Activated naive CD4-positive, alpha-beta T cell treated with anti-CD3 and anti-CD28 coated beads, Interleukin-2, amount 50 U/mL, for 72 hours (primary cell): ENCODE data around the gene SLC24A2. TPM values are rescaled to one million over a fixed set of nuclear protein-coding genes. Genes with fewer than 3 reads are reported as not detected.
"Not testable (repeated sequence)": the region's sequence is repeated elsewhere in the genome, so short reads cannot be mapped to it uniquely, and the experiment has no call there.

Source experiments
- ATAC-seq, 2 donors: fragments of 150-1000 bp; cut with Tn5 transposase; 2 replicates each; pipeline ENCODE4 v1.10.0; 2021; ENCODE audit warnings: mild to moderate bottlenecking in 2 of 2, moderate library complexity in 2 of 2
- DNase-seq, 2 donors: peaks; one replicate each; pipeline ENCODE4 v3.0.0; 2021 to 2022; ENCODE audit warnings: low spot score in 2 of 2
- H3K27ac Mint-ChIP-seq, 2 donors: one replicate each; pipeline ENCODE4 v1.8.0; 2022; ENCODE audit warnings: mild to moderate bottlenecking in 2 of 2, mixed read lengths in 2 of 2
- H3K36me3 Mint-ChIP-seq, 2 donors: one replicate each; pipeline ENCODE4 v1.8.0; 2022; ENCODE audit warnings: mixed read lengths in 2 of 2
- H3K9me3 Mint-ChIP-seq, 2 donors: one replicate each; pipeline ENCODE4 v1.8.0; 2022; ENCODE audit warnings: mixed read lengths in 2 of 2
- total RNA-seq, 2 donors: library from RNA; stranded (reverse); gene quantifications; one replicate each; pipeline ENCODE4 v1.2.3, GENCODE V29; 2022

SLC24A2 gene
- under 1 TPM in 1 of 2 donors, not detected in 1; 0.05 TPM for total RNA-seq

GRCh38 chr9:19788614-19789271 lies at the start of gene SLC24A2:
TSS of gene SLC24A2 (minus strand) at chr9:19789037.
- ATAC-seq, result no peak
- H3K36me3 Mint-ChIP-seq, result no peaks in the 10 kb centered on the region
- H3K27ac Mint-ChIP-seq, result no peak within 1 kb of the TSS

GRCh38 chr9:19833331-19833730 lies 44.5 kb upstream of the SLC24A2 start:
- not testable (repeated sequence) for DNase-seq, H3K9me3 Mint-ChIP-seq, ATAC-seq, H3K36me3 Mint-ChIP-seq, H3K27ac Mint-ChIP-seq

More at GRCh38 chr9:19788614-19789271, at the start of gene SLC24A2:
- H3K9me3 Mint-ChIP-seq, result no peaks in the 10 kb centered on the region
- no peak for DNase-seq

- Mint-ChIP-seq H3K27ac (no peak overlapping the region), H3K9me3 (peaks cover 0 to 4% of the 10 kb centered on the region in 2 donors), H3K36me3 (peaks cover 0 to 5% of the 10 kb centered on the region in 2 donors)
- ATAC-seq, result no peak
- no peak for DNase-seq
These were observed 42.0 kb upstream of the SLC24A2 start for GRCh38 chr9:19830796-19831195.

GRCh38 chr9:19828576-19829109 lies 39.8 kb upstream of the SLC24A2 start:
- Mint-ChIP-seq H3K9me3 (no peaks in the 10 kb centered on the region), H3K27ac (no peak overlapping the region), H3K36me3 (peaks cover 0 to 5% of the 10 kb centered on the region in 2 donors)
- no peak for ATAC-seq
- DNase-seq, result no peak

GRCh38 chr9:19816769-19817168 lies 27.9 kb upstream of the SLC24A2 start:
- Mint-ChIP-seq H3K36me3 (peaks cover 0 to 22% of the 10 kb centered on the region in 2 donors), H3K27ac (no peak overlapping the region)
- ATAC-seq, result no peak

GRCh38 chr9:19812194-19812593 lies 23.4 kb upstream of the SLC24A2 start:
- ATAC-seq, result no peak
- no peak for DNase-seq
- H3K27ac Mint-ChIP-seq, result no peak overlapping the region
- H3K9me3 Mint-ChIP-seq, result peaks cover 10 to 21% of the 10 kb centered on the region in 2 donors
- peaks cover 0 to 14% of the 10 kb centered on the region in 2 donors for H3K36me3 Mint-ChIP-seq

More at GRCh38 chr9:19816769-19817168, 27.9 kb upstream of the SLC24A2 start:
- no peak for DNase-seq
- H3K9me3 Mint-ChIP-seq, result peaks cover 16 to 29% of the 10 kb centered on the region in 2 donors

- DNase-seq (no peak), ATAC-seq (no peak)
- Mint-ChIP-seq H3K27ac (no peak overlapping the region), H3K9me3 (peaks cover 0 to 10% of the 10 kb centered on the region in 2 donors), H3K36me3 (peaks cover 0 to 6% of the 10 kb centered on the region in 2 donors)
These were observed 20.8 kb upstream of the SLC24A2 start for GRCh38 chr9:19809422-19810269.

- DNase-seq, result no peak
- H3K9me3 Mint-ChIP-seq, result peaks cover 0 to 4% of the 10 kb centered on the region in 2 donors
- no peaks in the 10 kb centered on the region for H3K36me3 Mint-ChIP-seq
- H3K27ac Mint-ChIP-seq, result no peak overlapping the region
- no peak for ATAC-seq
These were observed 18.5 kb upstream of the SLC24A2 start for GRCh38 chr9:19807182-19807892.

- DNase-seq, result no peak
- Mint-ChIP-seq H3K36me3 (no peaks in the 10 kb centered on the region), H3K27ac (no peak overlapping the region), H3K9me3 (no peaks in the 10 kb centered on the region)
- no peak for ATAC-seq
These were observed 15.6 kb upstream of the SLC24A2 start for GRCh38 chr9:19804431-19804830.

- H3K9me3 Mint-ChIP-seq, result no peaks in the 10 kb centered on the region
- H3K36me3 Mint-ChIP-seq, result no peaks in the 10 kb centered on the region
- H3K27ac Mint-ChIP-seq, result no peak overlapping the region
- no peak for DNase-seq
- ATAC-seq, result no peak
These were observed 12.0 kb upstream of the SLC24A2 start for GRCh38 chr9:19800884-19801283.

- DNase-seq (no peak), ATAC-seq (no peak)
- H3K27ac Mint-ChIP-seq, result no peak overlapping the region
- no peaks in the 10 kb centered on the region for H3K36me3 Mint-ChIP-seq
- H3K9me3 Mint-ChIP-seq, result peaks cover 0 to 6% of the 10 kb centered on the region in 2 donors
These were observed 10.9 kb upstream of the SLC24A2 start for GRCh38 chr9:19799784-19800183.

GRCh38 chr9:19788152-19788551 lies 685 bp downstream of the SLC24A2 start:
- no peak for ATAC-seq
- Mint-ChIP-seq H3K9me3 (no peaks in the 10 kb centered on the region), H3K27ac (no peak overlapping the region), H3K36me3 (no peaks in the 10 kb centered on the region)
- DNase-seq, result no peak

- no peak for DNase-seq
- no peak for ATAC-seq
- no peak overlapping the region for H3K27ac Mint-ChIP-seq
- H3K36me3 Mint-ChIP-seq, result no peaks in the 10 kb centered on the region
- H3K9me3 Mint-ChIP-seq, result no peaks in the 10 kb centered on the region
These were observed 1.2 kb downstream of the SLC24A2 start for GRCh38 chr9:19787672-19788071.

- no peak overlapping the region for H3K27ac Mint-ChIP-seq
- ATAC-seq, result no peak
- no peaks in the 10 kb centered on the region for H3K9me3 Mint-ChIP-seq
- H3K36me3 Mint-ChIP-seq, result no peaks in the 10 kb centered on the region
- DNase-seq, result no peak
These were observed 3.6 kb downstream of the SLC24A2 start for GRCh38 chr9:19785230-19785629.

GRCh38 chr9:19784136-19784535 lies 4.7 kb downstream of the SLC24A2 start:
- DNase-seq (no peak), ATAC-seq (no peak)
- Mint-ChIP-seq H3K36me3 (no peaks in the 10 kb centered on the region), H3K9me3 (no peaks in the 10 kb centered on the region), H3K27ac (no peak overlapping the region)

GRCh38 chr9:19783500-19783899 lies 5.3 kb downstream of the SLC24A2 start:
- Mint-ChIP-seq H3K36me3 (no peaks in the 10 kb centered on the region), H3K9me3 (no peaks in the 10 kb centered on the region), H3K27ac (no peak overlapping the region)
- ATAC-seq (no peak), DNase-seq (no peak)

GRCh38 chr9:19782005-19782404 lies 6.8 kb downstream of the SLC24A2 start:
- no peak for DNase-seq
- no peak for ATAC-seq
- Mint-ChIP-seq H3K36me3 (no peaks in the 10 kb centered on the region), H3K9me3 (no peaks in the 10 kb centered on the region), H3K27ac (no peak overlapping the region)
